NCI-H1417 (cell line): ENCODE results near the gene CSNK2A2.

Experiments used
- DNase-seq, 3 experiments: peaks; one replicate each; lab custom pipeline; 2025; lab: John Stamatoyannopoulos, UW

The CSNK2A2 gene

DNA sequence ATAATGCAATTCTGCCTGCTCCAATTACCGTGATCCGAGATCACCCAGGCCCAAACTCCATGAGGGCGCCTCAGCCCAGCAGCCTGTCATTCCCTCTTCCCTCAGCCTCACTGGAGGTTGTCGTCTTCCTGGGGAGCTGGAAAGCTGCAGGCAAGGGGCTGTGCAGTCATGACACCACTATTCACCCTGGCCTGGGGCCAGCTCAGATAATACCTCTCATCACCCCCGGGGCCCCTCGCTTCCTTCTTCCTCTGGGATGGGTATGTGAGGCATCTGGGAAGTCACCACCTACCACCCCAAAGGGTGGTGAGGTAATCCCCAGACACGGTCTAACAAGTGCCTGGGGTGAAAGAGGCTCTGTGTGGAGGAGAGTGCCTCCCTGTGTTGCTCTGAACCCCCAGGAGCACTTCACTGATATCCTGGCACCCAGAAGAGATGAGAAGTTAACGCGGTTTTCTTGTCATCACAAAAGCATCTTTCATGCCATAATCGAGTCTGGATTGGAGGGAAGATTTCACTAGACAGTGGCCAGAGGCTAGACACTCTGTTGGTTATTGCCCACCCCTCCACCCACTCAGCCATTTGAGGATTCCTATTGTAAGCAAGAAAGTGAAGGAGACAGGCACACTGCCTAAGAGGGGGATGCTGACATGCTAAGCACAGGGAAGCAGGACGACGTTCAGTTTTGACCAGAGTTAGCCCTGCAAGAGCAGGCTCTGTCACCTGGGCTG is 87.2 kb downstream of the CSNK2A2 start:
- no peak for DNase-seq

DNA sequence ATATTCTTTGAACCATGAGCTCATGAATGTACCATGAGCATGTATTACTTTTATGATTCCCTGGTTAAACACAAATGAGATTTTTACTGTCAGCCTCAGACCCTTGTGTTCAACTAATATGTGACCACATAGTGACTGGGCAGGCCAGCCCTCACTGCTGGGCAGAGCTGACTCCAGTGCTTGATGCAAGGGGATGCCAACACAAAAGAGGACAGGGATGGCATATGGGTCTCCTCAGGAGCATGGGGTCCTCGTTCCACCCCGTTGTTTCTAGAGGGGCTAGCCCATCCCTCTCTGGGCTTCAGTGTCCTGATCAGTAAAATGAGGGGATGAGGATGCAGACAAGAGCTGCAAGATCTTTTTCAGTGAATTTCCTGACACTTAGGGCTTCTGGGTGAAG is 88.0 kb downstream of the CSNK2A2 start:
- DNase-seq: no peak

DNA sequence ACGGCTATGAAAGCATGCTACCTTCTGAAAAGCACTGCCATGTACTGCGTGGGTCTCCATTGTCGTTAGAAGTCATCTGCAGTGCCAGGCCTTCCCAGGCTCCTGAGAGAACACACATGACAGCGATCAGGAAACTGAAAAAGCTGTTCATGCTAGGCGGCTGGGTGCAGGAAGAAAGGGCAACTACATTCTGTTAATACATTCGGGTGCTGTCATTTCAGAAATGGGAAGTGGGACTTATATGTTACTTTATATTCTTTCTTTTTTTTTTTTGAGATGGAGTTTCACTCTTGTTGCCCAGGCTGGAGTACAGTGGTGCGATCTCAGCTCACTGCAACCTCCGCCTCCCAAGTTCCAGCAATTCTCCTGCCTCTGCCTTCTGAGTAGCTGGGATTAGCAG is 88.6 kb downstream of the CSNK2A2 start:
- DNase-seq: no peak
